ENCODE data around the gene ITGBL1. TPM values are rescaled to one million over a fixed set of nuclear protein-coding genes. Genes with fewer than 3 reads are reported as not detected.

ITGBL1 gene
- total and polyA plus RNA-seq, 8 donors, result 0.63 to 9.5 (median 1.6) TPM

DNA sequence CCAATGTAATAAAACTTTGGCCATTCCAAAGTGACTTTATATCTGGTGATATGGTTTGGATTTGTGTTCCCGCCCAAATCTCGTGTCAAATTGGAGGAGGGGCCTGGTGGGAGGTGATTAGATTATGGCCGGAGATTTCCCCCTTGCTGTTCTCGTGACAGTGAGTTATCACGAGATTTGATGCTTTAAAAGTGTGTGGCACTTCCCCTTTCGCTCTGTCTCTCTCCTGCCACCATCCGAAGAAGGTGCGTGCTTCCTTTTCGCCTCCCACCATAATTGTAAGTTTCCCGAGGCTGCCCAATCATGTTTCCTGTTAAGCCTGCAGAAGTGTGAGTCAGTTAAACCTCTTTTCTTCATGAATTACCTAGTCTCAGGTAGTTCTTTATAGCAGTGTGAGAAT, 26.9 kb upstream of the ITGBL1 start:
- Histone ChIP-seq H3K27ac (no peak overlapping the region), H3K27me3 (no peaks in the 10 kb centered on the region), H3K4me1 (no peaks in the 10 kb centered on the region), H3K4me3 (no peak overlapping the region), H3K36me3 (no peaks in the 10 kb centered on the region), H3K9me3 (no peaks in the 10 kb centered on the region)
- intact Hi-C loops (cut with DNase I), result no loop called here
- FAIRE-seq (no peak), DNase-seq (no peak), ATAC-seq (no peak)
- WGBS, 2 donors, result 69 to 73% methylated on average over 10 of the region's 10 CpGs
- no peak for TF ChIP-seq CTCF (IDR thresholded peaks at IDR 0.05)

- 96 to 98% methylated on average over 3 of the region's 3 CpGs for WGBS, 2 donors
- no peak overlapping the region for H3K27ac ChIP-seq
- TF ChIP-seq CTCF (IDR thresholded peaks at IDR 0.05), result no peak
- no peaks in the 10 kb centered on the region for H3K27me3 ChIP-seq
- H3K36me3 ChIP-seq, result no peaks in the 10 kb centered on the region
- no peaks in the 10 kb centered on the region for H3K4me1 ChIP-seq
- DNase-seq, result no peak
- intact Hi-C loops (cut with DNase I), result no loop called here
- no peak for FAIRE-seq
- no peak overlapping the region for H3K4me3 ChIP-seq
- H3K9me3 ChIP-seq, result no peaks in the 10 kb centered on the region
- no peak for ATAC-seq
These were observed 22.7 kb upstream of the ITGBL1 start for GRCh38 chr13:101429733-101430132.

DNA sequence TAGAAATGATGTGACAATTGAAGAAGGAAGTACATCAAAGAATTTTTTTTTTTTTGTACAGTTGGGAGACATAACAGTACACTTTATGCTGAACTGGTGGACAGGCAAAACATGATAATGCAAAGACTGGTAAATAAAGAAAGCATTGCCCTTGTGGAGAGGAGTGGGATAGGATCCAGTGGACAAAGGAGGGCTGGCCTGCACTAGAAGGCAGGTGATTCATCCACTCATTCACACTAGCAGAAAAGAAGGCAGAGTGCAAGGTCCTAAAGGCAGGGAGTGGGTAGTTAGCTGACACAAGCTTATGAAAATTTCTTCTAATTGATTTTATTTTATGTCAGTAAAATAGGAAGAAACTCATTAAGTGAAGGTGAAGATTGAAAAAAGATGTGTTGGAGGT, 18.6 kb upstream of the ITGBL1 start:
- intact Hi-C loops (cut with DNase I), result no loop called here
- Histone ChIP-seq H3K36me3 (no peaks in the 10 kb centered on the region), H3K4me1 (no peaks in the 10 kb centered on the region), H3K4me3 (no peak overlapping the region), H3K27ac (no peak overlapping the region), H3K27me3 (no peaks in the 10 kb centered on the region), H3K9me3 (no peaks in the 10 kb centered on the region)
- DNase-seq (no peak), FAIRE-seq (no peak), ATAC-seq (no peak)
- TF ChIP-seq CTCF (IDR thresholded peaks at IDR 0.05), result no peak

DNA sequence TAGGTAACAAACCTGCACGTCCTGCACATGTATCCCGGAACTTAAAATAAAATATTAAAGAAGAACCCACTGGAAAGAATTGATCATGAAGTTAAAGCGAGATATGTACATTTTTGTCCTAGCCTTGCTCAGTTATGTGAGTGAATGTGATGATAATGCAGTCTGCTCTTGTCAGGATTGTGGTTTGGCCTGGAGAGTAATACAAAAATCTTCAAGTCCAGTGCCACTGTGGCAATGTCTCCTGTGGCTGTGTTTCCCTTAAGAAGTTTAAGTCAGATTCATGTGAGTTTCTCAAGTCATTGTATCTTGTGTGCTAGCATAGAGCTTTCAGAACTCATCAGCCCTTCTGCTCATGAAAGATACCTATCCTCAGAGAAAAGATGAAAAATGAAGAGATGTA, 18.0 kb upstream of the ITGBL1 start:
- intact Hi-C loops (cut with DNase I), result no loop called here
- H3K4me3 ChIP-seq, result no peak overlapping the region
- no peaks in the 10 kb centered on the region for H3K27me3 ChIP-seq
- ATAC-seq, result no peak
- H3K4me1 ChIP-seq, result no peaks in the 10 kb centered on the region
- no peaks in the 10 kb centered on the region for H3K9me3 ChIP-seq
- H3K27ac ChIP-seq, result no peak overlapping the region
- WGBS, 2 donors, result 85 to 90% methylated on average over 3 of the region's 3 CpGs
- no peak for TF ChIP-seq CTCF (IDR thresholded peaks at IDR 0.05)
- FAIRE-seq, result no peak
- H3K36me3 ChIP-seq, result no peaks in the 10 kb centered on the region
- no peak for DNase-seq

- Histone ChIP-seq H3K9me3 (no peaks in the 10 kb centered on the region), H3K4me3 (no peak overlapping the region), H3K27ac (no peak overlapping the region), H3K4me1 (no peaks in the 10 kb centered on the region), H3K27me3 (no peaks in the 10 kb centered on the region), H3K36me3 (no peaks in the 10 kb centered on the region)
- intact Hi-C loops (cut with DNase I), result no loop called here
- no peak for ATAC-seq
- 78 to 82% methylated on average over 4 of the region's 4 CpGs for WGBS, 2 donors
- no peak for DNase-seq
- no peak for FAIRE-seq
- no peak for TF ChIP-seq CTCF (IDR thresholded peaks at IDR 0.05)
These were observed 4.6 kb upstream of the ITGBL1 start for GRCh38 chr13:101447852-101448251.

All from pancreas (tissue), 10 donors.